Measurements from ENCODE around the gene UBAP1.
"Not testable (repeated sequence)": the region's sequence is repeated elsewhere in the genome, so short reads cannot be mapped to it uniquely, and the experiment has no call there.

The UBAP1 gene

DNA sequence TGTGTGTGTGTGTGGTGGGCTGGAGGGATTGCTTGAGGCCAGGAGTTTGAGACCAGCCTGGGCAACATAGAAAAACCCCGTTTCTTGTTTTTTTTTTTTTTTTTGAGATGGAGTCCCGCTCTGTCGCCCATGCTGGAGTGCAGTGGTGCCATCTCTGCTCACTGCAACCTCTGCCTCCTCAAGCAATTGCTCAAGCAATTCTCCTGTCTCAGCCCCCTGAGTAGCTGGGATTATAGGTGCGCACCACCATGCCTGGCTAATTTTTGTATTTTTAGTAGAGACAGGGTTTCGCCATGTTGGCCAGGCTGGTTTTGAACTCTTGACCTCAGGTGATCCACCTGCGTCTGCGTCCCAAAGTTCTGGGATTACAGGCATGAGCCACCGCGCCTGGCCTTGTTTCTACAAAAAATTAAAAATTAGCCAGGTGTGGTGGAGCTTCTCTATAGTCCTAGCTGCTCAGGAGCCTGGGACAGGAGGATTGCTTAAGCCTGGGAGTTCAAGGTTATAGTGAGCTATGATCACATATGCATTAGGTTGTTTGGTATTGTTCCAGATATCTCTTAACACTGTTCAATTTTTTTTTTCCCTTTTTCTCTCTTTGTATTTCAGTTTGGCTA, 47.4 kb downstream of the UBAP1 start:
- not testable (repeated sequence) for DNase-seq

- no peak for DNase-seq
These were observed 48.6 kb downstream of the UBAP1 start for GRCh38 chr9:34227445-34227844.

- no peak for DNase-seq
These were observed 51.7 kb downstream of the UBAP1 start for GRCh38 chr9:34230556-34230955.

- DNase-seq = no peak
These were observed 53.4 kb downstream of the UBAP1 start for GRCh38 chr9:34232201-34232600.

- DNase-seq = peak; percentile 29
These were observed 54.8 kb downstream of the UBAP1 start for GRCh38 chr9:34233672-34234071.

GRCh38 chr9:34237836-34238235, 59.0 kb downstream of the UBAP1 start:
- no peak for DNase-seq

GRCh38 chr9:34240006-34240405, 61.2 kb downstream of the UBAP1 start:
- DNase-seq = no peak

- DNase-seq = no peak
These were observed 64.0 kb downstream of the UBAP1 start for GRCh38 chr9:34242830-34243229.

DNA sequence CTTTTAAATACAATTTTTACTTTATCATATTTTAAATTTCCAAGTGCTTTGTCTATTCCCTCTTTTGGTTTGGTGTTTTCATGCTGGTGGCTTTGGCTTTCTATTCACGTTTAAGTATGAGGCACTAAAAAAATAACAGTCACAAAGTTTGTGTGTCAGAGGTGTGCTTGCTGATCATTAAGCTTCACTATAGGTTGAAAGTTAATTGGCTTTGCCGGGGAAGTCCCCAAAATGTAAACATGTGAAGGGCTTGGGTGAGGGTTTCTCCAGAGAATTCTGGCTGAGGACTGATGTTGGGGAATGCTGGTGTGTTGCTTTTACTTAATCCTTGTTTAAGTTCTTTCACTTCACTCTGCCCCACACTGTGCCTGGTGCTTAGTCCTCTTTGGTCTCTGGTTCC, 66.4 kb downstream of the UBAP1 start:
- not testable (repeated sequence) for DNase-seq

GRCh38 chr9:34246453-34246852, 67.6 kb downstream of the UBAP1 start:
- no peak for DNase-seq

- not testable (repeated sequence) for DNase-seq
These were observed 68.9 kb downstream of the UBAP1 start for GRCh38 chr9:34247782-34248181.

GRCh38 chr9:34249274-34249673, 70.4 kb downstream of the UBAP1 start:
- DNase-seq = no peak

DNA sequence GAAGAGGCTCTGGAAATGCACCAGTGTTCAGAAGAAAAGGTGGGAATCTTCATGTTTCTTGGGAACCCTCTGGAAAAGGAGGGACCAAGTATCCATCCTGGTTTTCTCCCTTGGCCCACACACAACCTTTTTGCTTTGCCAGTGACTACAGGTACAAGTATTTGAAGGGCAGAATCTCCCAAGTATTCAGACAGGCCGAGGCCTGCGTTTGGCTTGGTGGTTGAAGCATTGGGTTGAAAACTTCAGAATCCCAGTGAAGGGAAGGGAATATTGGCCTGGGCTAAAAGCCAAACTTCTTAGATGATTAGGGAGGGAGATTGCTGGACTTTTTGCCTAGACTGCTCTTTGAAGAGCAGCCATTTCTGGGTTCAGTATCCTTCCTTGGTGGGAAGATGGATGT, 71.9 kb downstream of the UBAP1 start:
- no peak for DNase-seq

DNA sequence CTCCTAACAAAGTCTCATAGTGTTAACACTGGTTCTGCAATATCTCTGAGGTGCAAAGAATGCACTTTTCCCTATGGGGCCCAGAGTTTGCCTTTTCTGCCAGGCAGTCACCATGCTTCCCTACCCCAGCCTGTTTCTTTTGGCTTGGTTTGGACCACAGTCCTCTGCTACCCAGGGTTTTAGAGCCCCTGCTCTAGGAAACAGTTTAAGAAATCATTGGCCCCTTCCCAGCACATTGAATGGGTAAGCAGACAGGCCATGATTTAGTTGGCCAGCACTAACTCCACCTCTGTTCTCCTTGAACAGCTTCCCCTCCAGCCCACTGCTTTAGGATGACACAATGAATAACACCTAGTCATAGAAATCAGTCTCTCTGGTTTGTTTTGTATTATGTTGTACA, 73.2 kb downstream of the UBAP1 start:
- no peak for DNase-seq

GRCh38 chr9:34252670-34253459, 74.0 kb downstream of the UBAP1 start:
- peak; percentile 66 for DNase-seq

DNA sequence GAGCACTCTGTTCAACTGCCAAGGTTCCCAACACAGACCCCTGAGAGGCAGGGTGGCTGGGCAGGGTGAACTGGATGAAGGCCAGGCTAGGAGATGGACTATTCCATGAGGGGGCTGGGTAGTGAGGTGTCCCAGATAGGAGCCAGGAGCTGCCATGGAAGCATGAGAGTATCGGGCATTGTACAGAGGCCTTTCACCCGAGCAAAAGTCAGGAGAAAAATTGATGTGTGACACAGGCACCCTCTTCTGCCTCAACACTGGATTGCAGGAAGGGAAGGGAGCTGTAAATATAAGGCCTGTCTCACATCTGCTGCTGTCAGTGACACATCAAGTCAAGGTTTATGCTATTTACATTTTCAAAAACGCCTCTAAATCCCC, 74.6 kb downstream of the UBAP1 start:
- peak; percentile 25 for DNase-seq

DNA sequence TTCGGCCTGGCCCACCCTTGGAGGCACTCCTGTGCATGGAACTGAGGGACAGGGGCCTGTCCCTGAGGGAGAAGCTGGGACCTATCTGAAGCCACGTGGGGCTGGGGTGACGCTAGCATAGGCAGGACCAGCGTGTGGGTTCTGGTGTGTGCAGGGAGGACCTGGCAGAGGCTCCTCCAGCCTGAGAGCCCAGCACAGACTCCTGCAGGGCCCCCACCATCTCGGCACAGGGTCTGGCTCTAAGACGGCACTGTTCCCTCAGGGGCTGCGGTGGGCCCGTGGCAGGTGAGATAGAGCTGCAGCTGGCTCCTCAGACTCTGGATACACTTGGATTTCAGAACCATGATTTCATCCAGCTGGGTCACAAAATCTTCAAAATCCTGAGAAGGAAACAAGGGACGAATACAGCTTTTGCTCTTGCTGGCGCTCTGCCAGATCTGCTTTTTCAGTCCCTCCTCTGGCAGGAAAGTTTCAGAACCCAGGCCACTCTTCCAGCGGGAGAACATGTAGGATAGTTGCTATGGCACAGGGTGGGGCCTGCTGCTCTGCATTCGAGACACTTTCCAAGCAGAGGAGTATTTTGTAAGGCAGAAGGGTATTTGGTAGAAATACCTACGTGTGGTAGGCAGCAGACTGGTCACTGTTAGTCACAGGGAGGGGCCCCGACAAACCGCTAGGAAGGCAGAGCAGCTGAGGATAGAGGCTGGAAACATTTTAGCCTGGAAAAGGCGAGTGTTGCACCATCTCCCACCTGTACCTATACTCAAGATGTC, 75.5 kb downstream of the UBAP1 start:
- DNase-seq = no peak

GRCh38 chr9:34254966-34255825, 76.4 kb downstream of the UBAP1 start:
- DNase-seq = no peak

DNA sequence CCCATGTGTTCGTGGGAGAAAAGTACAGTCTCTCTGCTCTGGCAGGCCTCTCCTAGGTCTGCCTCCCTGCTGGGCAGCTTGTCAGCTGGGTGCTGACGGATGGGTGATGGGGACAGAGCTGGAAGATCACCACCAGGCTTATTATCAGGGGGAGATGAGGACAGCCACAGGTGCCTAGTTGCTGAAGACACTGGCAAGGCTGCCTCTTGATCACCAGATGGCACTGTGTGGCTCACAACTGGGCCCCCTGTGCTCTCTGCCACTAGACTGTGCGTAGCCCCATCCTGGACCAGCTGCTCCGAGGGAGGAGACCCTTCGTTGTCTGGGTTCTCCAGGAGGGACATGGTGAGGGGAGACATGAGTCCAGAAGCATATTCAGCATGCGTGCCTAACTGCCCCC, 77.3 kb downstream of the UBAP1 start:
- DNase-seq = no peak

DNA sequence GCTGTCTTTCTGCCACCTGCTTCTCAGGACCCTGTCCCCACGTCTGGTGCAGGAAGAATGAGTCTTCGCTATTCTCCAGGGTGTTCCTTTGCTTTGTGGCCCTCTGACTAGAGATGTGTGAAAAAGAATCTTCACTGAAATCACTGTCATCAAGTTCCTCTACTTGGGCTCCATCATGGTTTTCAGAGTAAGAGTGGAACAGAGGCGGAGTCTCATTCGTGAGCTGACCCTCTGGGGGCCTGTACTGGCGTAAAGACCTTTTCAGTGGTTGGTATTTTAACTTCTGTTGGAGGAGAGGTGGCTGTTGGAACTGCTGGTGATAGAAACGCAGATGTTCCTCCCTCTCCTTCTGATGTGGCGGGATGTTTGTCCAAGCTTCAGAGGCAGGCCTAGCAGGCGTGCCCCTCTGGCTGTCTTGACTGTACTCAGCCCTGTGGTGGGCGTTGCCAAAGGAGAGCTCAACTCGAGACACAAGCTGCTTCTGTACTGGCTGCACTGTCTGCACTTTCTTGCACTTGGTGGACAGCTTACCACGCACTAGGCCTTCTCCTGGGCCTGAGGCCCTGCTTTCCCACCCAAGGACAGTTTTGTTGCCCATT, 78.2 kb downstream of the UBAP1 start:
- no peak for DNase-seq

DNA sequence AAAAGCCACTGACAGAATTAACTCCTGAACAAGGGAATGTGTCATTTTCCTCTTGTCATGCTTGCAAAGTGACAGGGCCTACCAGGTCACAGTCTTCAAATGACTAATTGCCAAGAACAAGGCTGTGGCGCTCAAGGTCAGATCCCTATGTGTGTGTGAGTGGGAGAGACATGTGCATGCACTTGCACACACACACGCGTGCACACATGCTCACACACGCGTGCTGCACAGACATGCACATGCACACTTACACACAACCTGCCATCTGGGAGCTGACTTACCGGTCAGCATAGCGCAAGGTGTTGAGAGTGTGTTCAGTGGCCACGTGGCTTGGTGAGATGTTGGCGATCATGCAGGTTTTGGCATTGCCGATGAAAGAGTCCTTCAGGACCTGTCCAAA, 80.5 kb downstream of the UBAP1 start:
- DNase-seq = no peak

DNA sequence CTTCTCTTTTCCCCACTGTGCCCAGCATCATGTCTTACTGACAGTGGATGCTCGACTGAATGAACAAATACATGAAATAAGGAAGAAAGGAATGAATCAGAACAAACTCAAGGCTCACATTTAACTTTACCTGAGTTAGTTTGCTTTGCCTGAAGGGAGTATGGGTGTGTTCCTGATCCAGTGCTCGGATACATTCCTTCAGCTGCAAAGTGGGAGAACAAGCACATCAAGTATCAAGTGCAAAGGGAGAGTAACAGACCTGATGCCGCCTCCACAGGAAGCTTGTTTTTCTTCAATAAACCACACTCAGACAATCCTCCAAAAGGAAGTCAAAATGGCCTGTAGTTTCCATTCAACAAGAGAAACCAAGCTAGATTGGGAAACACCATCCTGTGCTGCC, 84.1 kb downstream of the UBAP1 start:
- DNase-seq = no peak

GRCh38 chr9:34267660-34268059, 88.8 kb downstream of the UBAP1 start:
- no peak for DNase-seq

Measured in hematopoietic multipotent progenitor cell treated with erythropoietin and hydrocortisone succinate and interleukin-3 and kit ligand, for 8 days (in vitro differentiated cells).